GM12873 (cell line): ENCODE data around the gene SORCS2.

Experiments
- TF ChIP-seq, protein P1 (sequence below): IDR thresholded peaks from 2 replicates; pipeline ENCODE4 v1.5.1; 2012; ENCODE audit warnings: low read depth, mild to moderate bottlenecking, moderate library complexity, low read length, control low read depth; ENCODE audit not compliant: insufficient read depth; ENCODE audit errors: missing control alignments

SORCS2 gene

DNA sequence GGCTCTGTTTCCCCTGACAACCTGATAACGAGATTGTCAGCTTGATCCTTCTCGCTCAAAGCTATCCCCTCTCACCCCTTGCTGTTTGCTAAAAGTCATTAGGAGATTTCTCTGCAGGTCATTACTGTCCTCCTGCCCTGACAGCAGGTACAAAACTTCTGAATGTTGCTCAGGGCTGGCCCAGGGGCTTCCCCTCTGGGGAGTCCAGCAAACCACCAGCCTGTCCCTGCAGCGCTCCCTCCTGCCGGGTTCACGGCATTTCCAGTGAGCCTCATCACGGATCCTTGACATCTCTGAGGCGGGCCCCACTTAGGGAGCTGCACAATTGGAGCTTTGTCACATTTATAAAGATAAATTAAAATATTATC is 5.2 kb upstream of the SORCS2 start:
- TF ChIP-seq, protein P1, sequence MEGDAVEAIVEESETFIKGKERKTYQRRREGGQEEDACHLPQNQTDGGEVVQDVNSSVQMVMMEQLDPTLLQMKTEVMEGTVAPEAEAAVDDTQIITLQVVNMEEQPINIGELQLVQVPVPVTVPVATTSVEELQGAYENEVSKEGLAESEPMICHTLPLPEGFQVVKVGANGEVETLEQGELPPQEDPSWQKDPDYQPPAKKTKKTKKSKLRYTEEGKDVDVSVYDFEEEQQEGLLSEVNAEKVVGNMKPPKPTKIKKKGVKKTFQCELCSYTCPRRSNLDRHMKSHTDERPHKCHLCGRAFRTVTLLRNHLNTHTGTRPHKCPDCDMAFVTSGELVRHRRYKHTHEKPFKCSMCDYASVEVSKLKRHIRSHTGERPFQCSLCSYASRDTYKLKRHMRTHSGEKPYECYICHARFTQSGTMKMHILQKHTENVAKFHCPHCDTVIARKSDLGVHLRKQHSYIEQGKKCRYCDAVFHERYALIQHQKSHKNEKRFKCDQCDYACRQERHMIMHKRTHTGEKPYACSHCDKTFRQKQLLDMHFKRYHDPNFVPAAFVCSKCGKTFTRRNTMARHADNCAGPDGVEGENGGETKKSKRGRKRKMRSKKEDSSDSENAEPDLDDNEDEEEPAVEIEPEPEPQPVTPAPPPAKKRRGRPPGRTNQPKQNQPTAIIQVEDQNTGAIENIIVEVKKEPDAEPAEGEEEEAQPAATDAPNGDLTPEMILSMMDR, result no peak

DNA sequence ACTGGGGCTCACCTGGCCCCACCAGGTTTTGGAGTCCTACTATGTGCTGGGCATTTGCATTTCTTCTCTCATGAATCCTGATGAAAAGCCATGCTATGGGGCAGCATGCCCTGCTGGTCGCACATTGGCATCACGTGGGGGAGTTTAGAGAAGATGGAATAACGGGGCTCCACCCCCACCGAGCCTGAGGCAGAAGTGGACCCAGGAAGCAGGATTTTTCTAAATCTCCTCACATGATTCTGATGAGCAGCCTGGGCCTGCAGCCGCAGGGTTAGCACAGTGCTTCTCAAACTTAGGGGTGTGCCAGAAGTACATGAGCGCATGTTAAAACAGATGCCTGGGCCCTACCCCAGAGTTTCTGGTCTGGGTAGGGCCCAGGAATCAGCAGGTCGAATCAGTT is 4.6 kb upstream of the SORCS2 start:
- TF ChIP-seq, protein P1, result no peak

DNA sequence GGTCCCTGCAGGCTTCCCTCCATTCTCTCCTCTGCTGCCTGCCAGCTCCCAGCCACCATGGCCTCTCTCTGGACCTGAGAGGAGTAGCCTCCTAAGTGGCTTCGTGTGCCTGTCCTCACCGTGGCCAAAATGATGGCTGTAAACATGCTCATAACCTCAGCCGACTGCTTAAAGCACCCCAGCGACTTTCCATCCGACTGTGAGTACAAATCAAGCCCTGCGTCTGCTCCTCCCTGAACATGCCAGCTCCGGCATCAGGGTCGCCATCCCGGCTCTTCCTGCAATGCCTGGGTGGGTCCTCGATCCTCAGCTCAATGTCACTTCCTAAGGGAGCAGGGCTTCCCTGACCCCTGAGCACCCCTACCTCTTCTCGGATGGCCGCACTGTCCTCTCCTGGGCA is 3.3 kb upstream of the SORCS2 start:
- TF ChIP-seq, protein P1, result no peak

DNA sequence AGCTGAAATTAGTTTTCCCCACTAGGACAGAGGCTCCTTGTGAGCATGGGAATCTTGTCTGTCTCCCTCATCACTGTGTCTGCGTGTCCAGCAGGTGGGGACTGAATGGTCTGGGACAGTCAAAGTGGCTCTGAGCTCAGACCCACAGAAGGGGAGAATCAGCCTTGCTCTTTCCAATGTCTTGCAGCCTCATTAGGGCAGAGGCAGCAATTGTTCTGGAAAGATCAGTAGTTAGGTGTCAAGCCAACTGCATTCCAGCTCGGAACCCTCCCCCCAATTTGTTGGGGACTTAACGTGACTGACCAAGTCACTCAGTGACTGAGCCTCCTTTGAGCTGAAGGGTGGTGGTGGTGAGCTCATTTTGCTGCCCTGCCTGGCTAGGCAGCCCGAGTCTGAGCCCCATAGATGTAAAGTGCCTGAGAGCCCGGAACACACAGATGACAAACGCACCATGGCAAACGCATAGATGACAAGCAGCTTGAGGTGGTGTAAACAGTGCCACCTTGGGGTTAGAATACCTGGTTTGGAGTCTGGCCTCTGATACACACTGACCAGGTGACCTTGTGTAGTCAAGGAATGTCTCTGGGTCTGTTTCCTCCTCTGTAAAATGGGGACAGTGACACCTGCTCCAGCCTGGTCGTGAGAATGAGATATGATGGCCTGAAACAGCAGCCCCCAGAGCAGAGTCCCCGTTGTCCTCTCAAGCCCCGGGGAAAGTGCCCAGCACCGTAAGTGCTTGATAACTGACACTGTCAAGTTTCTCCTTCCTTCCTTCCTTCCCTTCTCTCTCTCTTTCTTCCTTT is 2.7 kb upstream of the SORCS2 start:
- TF ChIP-seq, protein P1, result no peak

DNA sequence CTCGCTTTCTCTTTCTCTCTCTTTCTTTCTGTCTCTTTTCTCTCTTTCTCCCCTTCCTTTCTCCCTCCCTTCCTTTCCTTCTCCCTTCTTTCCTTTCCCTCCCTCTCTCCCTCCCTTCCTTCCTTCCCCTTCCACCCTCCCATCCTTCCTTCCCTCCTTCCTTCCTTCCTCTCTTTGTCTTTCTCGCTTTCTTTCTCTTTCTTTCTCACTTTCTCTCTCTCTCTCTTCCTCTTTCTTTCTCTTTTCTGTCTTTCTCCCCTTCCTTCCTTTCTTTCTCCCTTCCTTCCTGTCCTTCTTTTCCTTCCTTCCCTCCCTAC is 2.1 kb upstream of the SORCS2 start:
- TF ChIP-seq, protein P1, result no peak

DNA sequence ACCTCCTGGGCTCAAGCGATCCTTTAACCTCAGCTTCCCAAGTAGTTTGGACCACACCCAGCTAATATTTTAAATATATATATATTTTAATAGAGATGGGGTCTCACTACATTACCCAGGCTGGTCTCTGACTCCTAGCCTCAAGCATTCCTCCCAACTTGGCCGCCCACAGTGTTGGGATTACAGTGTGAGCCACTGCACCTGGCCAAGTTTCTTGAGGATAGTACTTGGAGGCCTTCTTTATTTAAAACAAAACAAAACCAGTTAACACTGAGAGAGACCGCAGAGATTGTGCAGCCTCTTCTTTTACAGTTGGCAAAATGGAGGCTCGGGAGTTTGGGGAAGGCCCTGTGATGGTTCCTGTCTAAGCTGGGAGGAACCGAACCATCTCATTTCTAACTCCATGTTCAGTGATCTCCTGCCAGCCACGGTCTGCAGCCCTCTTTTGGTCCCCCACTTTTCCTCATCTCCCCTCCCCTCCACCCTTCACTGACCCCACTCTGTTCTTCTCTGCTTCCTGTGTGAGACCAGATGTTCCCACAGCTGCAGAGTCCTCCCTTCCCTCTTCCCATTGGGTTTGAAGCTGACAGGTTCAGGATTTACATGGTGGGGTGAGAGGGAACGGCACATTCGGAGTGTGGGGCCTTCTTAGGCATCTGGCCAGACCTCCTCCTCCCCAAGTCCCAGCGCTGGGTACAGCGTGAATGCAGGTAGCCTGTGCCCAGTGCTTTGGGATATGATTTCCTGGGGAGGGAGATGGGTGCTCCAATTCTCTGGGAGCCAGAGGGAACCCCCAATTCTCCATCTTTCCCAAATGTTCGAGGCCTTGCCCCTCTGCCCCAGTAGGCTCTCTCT is 1.4 kb upstream of the SORCS2 start:
- TF ChIP-seq, protein P1, result no peak

DNA sequence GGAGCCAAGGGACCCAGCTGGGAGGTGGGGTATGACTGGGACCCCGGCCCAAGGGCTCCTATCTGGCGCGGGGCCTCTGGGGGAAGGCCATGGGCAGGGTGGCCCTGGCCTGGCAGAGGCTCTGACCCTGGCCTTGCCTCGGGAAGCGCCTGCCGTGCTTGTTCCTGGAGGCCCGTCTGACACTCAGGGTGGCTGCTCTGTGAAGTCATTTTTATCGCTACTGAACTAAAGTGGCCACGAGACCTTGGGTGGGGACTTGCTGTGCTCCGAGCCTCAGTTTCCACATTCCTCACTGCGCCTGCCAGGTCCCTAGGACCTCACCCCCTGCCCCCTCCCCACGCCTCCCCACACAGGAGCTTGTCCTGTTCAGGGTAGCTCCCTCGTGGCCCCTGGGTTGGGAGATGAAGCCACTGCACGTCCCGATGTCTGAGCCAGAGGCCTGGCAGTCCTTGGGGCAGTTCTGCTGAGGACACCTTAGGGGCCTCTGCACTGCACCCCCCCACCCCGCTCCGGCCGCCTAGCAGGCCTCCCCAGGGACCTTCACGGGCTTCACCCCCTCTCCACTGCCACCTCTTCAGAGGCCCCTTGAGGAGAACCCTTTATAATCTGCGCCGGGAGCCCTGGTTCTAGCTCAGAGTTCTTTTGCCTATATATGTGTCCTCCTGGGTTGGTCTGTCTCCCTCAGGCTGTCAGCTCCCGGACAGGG is 639 bp upstream of the SORCS2 start:
- TF ChIP-seq, protein P1, result no peak
